GM18870 (cell line): ENCODE results near the gene FETUB.

Experiments used
- ATAC-seq: cut with Tn5 transposase; IDR thresholded peaks from one replicate; pipeline ENCODE4 v1.9.1; 2021; ENCODE audit warnings: moderate library complexity; ENCODE audit not compliant: unreplicated experiment

The FETUB gene

GRCh38 chr3:186639778-186640472 is at the start of gene FETUB:
Gene FETUB (plus strand): TSS chr3:186640399. CDS start chr3:186640461, 62 bp downstream.
- ATAC-seq, result no peak

- ATAC-seq, result no peak
These were observed 49.5 kb upstream of the FETUB start for GRCh38 chr3:186590580-186591295.

GRCh38 chr3:186592682-186593081 is 47.5 kb upstream of the FETUB start:
- no peak for ATAC-seq

- ATAC-seq, result no peak
These were observed 46.3 kb upstream of the FETUB start for GRCh38 chr3:186593862-186594261.

GRCh38 chr3:186594591-186595113 is 45.5 kb upstream of the FETUB start:
- no peak for ATAC-seq

- no peak for ATAC-seq
These were observed 43.5 kb upstream of the FETUB start for GRCh38 chr3:186596568-186597287.

- ATAC-seq, result no peak
These were observed 42.0 kb upstream of the FETUB start for GRCh38 chr3:186598108-186598784.

GRCh38 chr3:186598794-186599141 is 41.4 kb upstream of the FETUB start:
- ATAC-seq, result no peak

GRCh38 chr3:186599142-186599784 is 40.9 kb upstream of the FETUB start:
- no peak for ATAC-seq

GRCh38 chr3:186599785-186600166 is 40.4 kb upstream of the FETUB start:
- no peak for ATAC-seq

GRCh38 chr3:186600896-186601295 is 39.3 kb upstream of the FETUB start:
- ATAC-seq, result no peak

- ATAC-seq, result no peak
These were observed 37.0 kb upstream of the FETUB start for GRCh38 chr3:186603159-186603558.

- ATAC-seq, result no peak
These were observed 35.1 kb upstream of the FETUB start for GRCh38 chr3:186605078-186605477.

GRCh38 chr3:186605561-186606545 is 34.3 kb upstream of the FETUB start:
- no peak for ATAC-seq

GRCh38 chr3:186608624-186609215 is 31.5 kb upstream of the FETUB start:
- no peak for ATAC-seq

- no peak for ATAC-seq
These were observed 30.8 kb upstream of the FETUB start for GRCh38 chr3:186609247-186609868.

GRCh38 chr3:186612065-186612464 is 28.1 kb upstream of the FETUB start:
- ATAC-seq, result no peak

GRCh38 chr3:186612721-186613636 is 27.2 kb upstream of the FETUB start, which contains the start of gene AHSG:
Gene AHSG (plus strand): TSS chr3:186613060. CDS start chr3:186613142, 82 bp downstream.
- ATAC-seq, result no peak
